PC-9 (cell line): ENCODE results near the gene JARID2.

Experiments used
- EZH2 ChIP-seq: fragments of 200-600 bp; sonication (generic); IDR thresholded peaks from 2 replicates; pipeline ENCODE4 v1.8.0; 2017; ENCODE audit warnings: antibody characterized with exemption, low read depth
- TF ChIP-seq, protein P1 (sequence below): fragments of 200-600 bp; sonication (generic); conservative IDR thresholded peaks from 2 replicates; pipeline ENCODE4 v1.6.1; 2017; ENCODE audit warnings: mixed run types, antibody characterized with exemption, mild to moderate bottlenecking, moderate library complexity

DNA sequence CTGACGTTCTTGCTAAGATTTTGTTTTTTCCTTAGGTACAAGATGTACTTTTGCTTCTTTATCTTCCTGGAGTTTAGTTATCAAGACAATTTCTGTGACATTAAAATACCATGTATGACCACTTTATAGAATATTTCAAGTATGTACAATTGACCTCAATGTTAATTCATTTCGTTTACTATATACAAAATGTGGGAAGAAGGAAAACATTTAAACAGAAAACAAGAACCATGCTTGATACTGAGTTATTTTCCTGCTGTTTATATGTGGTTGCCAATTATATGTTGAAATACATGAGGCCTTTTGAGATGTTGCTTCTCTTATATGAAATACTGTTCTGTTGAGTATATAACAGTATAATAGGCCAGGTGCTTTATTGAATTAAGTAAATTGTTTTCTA is 184.3 kb downstream of the JARID2 start:
- TF ChIP-seq, protein P1, sequence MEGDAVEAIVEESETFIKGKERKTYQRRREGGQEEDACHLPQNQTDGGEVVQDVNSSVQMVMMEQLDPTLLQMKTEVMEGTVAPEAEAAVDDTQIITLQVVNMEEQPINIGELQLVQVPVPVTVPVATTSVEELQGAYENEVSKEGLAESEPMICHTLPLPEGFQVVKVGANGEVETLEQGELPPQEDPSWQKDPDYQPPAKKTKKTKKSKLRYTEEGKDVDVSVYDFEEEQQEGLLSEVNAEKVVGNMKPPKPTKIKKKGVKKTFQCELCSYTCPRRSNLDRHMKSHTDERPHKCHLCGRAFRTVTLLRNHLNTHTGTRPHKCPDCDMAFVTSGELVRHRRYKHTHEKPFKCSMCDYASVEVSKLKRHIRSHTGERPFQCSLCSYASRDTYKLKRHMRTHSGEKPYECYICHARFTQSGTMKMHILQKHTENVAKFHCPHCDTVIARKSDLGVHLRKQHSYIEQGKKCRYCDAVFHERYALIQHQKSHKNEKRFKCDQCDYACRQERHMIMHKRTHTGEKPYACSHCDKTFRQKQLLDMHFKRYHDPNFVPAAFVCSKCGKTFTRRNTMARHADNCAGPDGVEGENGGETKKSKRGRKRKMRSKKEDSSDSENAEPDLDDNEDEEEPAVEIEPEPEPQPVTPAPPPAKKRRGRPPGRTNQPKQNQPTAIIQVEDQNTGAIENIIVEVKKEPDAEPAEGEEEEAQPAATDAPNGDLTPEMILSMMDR, result no peak
- TF ChIP-seq EZH2, result no peak
